NCI-H69 (cell line): ENCODE data around the gene GNAS-AS1.
"Not testable (repeated sequence)": the region's sequence is repeated elsewhere in the genome, so short reads cannot be mapped to it uniquely, and the experiment has no call there.

Experiments used
- DNase-seq: peaks from one replicate; lab custom pipeline; 2025; lab: John Stamatoyannopoulos, UW

The GNAS-AS1 gene

DNA sequence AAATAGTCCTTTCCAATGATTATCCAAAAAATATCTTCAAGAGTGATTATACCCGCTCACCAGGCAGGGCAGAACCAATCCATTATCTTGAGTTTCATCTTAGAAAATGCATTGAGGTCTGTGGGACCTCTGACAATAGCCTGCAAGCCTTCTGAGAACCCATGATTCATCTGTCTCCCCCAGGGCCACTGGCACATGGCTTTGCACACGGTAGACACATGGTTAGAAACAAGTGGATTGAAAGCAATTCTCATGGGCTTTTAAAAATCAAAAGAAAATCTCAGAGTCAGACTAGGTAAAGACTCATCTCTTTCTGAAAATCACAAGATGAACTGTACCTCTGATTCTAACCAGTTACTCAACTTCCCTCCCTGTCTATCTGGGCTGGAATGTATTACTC is 15.5 kb downstream of the GNAS-AS1 start:
- DNase-seq: no peak

DNA sequence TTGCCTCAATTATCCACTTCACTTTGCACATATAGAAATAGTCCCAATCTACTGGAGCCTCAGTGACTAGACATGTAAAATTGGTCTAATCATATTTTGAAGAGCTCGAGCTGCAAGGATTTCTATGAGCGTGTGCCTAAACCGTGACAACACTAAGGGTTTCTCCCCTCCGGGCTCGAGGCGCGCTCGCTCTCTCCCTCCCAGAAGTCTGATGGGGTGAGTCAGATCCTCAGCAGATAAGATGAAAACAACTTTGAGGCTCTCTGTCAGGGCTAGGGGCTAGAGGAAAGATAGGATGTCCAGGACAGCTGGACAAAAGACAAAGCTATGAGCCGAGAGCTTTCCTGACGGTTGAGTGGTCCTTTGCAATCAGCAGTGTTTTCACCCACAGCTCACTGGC is 16.8 kb downstream of the GNAS-AS1 start:
- DNase-seq: no peak

DNA sequence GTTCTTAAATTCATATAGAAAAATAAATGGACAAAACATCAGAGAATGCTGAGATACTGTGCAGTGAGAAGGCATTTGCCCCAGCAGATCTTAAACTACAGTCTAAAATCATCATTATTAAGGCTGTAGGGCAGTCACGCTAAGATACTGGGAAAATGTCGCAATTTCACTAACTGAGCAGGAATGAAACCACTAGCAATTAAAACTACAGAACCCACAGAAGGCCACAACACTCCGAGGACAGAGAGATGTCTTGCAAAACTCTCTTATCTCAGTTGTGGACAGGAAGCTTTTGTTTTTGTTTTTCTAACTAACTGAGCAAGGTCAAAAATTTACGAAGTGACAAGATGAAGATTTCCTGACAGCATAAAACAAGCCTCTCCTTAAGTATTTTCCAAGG is 18.2 kb downstream of the GNAS-AS1 start:
- no peak for DNase-seq

DNA sequence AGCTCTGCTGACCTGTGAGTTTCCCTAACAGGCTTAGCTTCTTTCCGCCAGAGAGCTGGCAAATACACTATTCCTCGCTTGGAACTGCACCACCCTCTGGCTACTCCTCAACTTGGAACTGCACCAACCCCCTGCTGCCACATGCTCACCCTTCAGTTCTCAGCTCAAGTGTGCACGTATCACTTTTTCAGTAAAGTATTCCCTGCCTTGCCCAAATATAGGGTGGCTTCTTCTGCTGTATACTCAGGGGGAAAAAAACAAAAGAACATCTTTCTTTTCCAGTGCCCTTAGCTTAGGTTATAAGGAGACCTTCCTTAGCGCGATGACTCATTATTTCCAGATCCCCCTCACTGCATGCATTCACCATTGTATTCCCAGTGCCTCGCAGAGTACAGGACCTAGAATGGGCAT is 21.2 kb downstream of the GNAS-AS1 start:
- DNase-seq: no peak

DNA sequence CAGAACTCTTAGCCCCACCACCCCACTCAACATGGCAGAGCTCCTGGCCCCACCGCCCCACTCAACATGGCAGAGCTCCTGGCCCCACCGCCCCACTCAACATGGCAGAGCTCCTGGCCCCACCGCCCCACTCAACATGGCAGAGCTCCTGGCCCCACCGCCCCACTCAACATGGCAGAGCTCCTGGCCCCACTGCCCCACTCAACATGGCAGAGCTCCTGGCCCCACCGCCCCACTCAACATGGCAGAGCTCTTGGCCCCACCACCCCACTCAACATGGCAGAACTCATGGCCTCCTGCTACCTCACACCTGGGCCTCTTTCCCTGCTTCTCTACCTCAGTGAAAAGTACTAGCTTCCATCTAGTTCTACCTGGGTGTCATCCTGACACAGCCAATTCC is 21.9 kb downstream of the GNAS-AS1 start:
- DNase-seq: not testable (repeated sequence)

DNA sequence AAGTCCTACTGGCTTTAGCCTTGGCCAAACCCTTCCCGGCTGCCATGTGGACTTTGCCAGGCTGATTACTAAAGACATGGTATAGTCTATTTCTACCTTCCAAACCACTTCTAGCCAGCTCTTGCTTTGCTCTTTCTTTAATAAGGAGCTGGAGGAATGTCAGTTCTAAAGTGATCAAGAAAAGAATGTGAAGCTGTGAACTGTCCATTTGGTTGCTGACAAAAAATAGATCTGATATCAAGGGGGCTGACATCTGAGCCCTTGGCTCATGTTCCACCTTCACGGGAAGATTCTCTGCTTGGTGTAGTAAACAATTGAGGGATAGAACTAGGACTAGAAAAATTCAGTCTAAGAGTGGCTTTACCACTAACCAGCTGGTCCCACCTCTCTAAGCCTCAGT is 22.6 kb downstream of the GNAS-AS1 start:
- no peak for DNase-seq

DNA sequence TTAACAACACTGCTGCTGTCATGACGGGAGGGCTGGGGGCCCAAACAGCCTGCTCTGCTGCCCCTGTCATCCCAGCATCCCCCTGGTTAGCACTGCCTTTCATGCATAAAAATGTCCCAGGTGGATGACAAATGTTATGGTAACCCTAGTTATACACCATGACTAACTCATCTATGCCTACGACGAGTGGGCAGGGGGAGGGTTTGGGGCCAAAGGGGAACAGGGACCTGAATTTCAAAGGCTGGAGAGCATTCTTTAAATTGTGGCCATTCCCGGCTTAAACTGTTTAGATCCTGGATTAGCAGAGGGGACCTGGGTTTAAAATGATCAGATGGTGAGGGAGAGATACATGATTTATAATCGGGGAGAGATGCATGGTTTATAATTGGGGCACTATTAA is 24.4 kb downstream of the GNAS-AS1 start:
- DNase-seq: no peak

DNA sequence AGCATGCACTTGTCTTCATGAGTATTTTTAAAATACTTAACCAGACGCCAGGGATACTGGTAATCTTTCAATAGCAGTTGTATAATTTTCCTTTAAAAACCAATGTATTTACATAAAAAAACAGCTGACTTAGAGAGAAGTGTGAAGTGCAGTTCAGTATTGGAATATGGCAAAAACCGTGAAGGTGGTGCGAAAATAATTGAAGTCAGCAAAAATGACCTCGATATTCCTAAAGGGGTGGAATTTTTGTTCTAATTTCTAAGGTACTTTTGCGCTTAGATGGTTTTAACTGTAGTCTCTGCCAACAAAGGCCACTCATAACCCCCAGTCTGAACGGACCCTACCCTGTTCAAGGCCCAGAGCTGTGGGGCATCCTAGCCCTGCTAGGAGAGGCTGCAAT is 25.3 kb downstream of the GNAS-AS1 start:
- DNase-seq: no peak

DNA sequence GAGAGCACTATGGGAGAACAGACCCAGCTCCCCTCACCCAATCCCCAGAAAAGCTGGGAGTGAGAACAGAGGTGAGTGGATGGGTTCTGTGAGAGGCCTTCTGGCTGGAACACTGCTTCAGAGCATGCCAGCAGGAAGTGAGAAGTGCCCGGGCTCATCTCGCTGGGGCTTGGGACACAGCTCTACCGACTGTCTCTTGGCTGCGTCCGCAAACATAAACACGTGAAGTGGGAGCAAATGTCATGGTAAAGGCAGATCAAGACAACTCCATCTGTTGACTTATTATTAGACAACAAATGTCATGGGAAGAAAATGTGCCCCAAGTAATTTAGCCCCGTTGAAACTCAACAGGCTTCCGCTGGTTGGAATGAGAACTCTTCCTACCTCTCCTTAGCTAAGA is 25.9 kb downstream of the GNAS-AS1 start:
- no peak for DNase-seq

DNA sequence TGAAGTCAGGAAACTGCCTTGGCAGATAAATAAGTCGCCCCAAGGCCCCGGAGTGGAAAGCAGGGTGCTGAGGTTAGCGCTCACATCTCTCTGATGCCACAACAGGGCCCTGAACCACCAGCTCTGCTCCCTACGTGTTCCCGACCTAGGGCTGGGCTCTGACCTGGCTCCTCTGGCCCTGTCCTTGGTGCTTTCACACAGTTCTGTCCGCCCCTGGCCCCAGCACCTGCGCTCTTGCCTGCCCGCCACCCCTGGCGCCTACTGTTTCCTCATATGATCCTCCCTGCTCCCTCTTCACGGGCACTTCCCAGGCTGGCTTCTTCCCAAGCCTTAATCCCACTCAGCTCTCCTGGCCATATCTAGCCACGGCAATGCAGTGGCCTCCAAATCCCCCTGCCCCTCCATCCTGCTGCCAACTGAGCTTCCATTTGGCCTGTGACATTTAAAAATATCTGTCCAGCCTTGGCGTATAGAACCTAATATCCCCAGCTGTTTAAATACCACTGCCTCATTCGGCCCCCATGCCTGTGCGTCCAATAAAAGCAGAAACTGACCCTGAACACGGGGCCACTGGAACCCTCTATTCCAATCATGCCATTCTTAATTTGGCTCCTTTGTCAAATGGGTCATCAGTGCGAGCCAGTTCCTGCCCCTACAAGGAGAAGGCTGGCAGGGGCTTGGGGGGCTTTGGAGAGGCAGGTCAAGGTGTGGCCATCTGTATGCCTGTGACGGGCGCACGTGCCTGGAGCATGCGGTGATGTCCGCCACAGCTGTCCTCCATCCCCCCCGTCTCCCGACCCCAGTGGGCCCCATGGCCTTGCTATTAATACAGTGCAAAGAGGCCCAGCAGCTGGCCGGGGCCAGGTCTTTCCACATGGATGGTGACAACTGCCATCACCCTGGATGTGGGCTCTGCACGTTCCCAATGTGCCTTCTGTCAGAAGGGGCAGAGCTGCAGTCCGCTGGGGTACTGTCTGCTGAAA is 27.7 kb downstream of the GNAS-AS1 start:
- no peak for DNase-seq

DNA sequence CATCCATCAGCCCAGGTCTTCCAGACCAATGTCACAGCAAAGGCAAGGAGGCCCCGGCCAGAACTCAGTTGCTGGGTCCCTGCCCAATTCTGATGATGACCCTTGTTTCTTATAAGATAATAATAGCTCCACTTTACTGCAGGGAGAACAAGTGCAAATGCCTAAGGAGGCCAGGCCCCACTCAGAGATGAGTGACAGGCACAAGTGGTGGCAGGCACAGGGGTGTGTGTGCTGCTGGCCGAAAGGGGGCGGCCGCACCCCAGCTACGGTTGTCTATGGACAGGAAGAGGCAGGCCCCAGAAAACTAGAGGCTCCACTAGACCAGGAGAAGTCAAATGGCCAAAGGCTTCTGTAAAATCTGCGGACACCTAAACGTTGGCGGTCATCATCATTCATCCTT is 28.6 kb downstream of the GNAS-AS1 start:
- no peak for DNase-seq

DNA sequence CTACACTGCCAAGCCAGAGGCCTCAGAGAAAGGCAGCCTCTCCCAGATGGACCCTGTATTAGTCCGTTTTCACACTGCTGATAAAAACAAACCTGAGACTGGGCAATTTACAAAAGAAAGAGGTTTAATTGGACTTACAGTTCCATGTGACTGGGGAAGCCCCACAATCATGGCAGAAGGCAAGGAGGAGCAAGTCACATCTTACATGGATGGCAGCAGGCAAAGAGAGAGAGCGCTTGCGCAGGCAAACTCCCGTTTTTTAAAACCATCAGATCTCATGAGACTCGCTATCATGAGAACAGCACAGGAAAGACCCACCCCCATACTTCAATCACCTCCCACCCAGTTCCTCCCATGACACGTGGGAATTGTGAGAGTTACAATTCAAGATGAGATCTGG is 30.2 kb downstream of the GNAS-AS1 start:
- DNase-seq: not testable (repeated sequence)

DNA sequence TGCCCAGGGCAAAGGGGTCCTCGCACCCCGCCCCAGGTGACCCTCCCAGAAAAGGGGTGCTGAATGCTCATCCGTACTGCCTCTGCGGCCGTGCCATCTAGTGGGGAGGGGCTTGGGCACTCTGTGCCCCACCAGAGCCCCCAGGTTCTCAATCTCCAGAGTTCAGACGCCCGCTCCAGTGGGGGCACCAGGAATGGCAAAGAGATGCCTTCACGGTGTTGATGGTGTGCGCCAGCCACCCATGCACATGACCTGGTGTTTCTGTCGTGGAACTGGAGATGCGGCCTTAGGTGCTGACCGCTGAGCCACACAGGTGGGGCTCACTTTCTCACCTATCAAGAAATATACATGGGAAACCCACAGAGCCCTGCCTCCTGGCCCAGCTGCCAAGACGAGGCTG is 30.8 kb downstream of the GNAS-AS1 start:
- DNase-seq: no peak

DNA sequence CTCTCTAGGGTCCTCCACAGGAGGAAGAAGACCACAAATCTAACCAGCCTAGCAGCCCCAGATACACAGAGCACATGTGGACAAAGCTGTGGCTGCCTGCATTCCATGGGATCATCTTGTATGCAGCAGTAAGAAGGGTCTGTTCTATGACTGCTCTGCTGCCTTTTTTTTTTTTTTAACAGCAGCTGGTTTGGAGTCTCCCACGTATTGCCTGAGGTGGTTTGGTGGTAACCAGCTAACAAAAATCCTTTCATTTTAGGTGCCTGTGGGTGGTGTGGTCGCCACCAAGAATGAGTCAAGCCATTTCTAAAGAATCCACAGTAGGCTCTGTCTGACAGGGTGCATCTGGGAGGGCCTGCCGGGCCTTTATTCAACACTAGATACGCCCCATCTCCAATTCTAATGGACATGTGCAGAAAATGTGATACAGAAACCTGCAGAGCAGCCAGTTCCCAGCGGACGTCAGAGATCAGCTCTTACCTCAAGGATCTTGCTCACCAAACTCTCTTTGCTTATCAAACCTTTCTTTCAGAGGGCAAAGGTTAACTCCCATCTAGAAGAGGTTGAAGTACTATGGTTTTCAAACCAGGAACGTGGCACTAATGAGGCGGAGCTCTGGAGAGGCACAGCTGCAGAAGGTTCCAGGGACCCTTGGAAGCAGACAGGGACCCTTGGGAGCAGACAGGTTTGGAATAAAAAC is 32.0 kb downstream of the GNAS-AS1 start:
- no peak for DNase-seq

DNA sequence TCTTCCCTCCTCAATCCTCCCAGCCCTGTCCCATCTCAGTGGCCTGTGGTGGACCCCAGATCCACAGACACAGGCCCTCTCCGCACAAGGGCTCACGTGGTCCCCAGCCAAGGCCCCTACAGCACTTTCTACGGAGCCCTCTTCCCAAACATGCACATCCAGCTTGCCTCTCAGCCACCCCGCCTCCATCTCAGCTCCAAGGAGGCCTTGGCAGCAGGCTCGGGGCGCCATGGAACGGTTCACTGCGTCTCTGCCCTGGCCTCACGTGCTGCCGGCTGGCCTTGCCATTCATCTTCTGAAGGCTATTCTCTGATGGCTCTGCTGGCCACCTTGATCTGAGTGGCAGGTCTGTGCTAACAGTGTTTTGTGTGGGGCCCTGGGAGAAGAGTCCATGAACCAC is 33.0 kb downstream of the GNAS-AS1 start:
- DNase-seq: no peak

DNA sequence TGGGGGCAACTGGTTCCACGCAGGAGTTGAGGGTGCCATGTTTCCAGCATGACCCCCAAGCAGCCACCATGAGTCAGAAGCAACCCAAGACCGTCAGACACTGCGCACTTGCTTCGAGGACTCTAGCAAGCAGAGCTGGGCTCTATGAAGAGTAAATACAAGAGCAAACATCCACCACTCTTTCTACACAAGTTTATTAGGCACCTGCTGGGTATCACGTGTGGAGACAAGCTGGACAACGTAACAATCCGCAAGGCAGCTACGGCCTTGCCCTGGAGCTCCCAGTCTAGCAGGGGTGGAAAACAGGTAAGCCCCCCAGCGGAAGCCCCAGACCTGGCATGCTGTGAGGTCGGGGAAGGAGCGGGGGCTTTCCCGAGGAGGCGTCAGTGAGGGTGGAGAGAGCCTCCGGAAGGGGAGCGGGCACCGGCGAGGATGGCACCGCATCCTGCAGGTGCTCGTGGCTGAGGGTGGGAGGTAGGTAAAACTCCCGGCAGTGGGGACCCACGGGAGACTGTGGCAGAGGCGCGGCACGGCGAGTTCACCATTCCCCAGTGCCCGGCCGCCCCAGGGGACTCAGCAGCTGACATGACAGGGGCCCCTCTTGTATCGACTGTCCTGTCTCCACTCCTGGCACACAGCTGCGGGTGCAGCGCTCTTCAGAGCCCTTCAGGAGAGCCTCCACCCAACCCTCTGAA is 33.6 kb downstream of the GNAS-AS1 start:
- no peak for DNase-seq

DNA sequence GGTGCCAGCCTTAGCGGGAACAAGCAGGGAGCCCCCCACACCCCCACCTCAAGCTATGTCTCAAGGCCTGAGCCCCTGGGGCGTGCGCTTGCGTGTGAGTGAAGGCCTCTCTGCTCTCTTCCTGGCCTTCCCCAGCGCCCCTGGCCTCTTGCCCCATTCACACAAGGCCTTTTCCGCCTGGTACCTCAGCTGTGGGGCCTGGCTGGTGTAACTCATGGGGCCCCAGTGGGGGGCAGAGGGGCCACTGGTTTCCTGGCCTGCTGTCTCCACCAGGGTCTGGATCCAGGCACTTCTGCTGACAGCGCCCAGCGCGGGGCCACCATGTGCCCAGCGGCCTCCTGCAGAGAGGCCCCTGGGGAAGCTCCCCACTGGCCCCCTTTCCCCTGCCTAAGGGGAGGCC is 34.7 kb downstream of the GNAS-AS1 start:
- no peak for DNase-seq

DNA sequence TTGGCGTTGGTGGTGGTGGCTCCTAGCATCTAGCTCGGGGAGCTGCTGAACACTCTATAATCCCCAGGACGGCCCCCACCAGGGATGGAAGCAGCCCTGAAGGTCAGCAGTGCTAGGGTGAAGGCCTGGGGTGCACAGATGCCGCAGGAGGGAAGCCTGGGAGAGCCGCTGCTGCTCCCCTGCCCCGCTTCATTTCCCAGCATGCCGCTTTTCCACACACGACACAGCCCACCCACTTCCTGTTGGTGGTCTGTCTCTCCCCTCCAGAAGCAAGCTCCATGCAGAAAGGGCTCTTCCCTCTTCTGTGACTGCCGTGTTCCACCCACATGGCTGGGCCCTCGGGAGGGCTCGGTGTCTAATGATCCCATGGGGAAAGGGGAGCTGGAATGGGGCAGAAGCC is 35.3 kb downstream of the GNAS-AS1 start:
- no peak for DNase-seq

DNA sequence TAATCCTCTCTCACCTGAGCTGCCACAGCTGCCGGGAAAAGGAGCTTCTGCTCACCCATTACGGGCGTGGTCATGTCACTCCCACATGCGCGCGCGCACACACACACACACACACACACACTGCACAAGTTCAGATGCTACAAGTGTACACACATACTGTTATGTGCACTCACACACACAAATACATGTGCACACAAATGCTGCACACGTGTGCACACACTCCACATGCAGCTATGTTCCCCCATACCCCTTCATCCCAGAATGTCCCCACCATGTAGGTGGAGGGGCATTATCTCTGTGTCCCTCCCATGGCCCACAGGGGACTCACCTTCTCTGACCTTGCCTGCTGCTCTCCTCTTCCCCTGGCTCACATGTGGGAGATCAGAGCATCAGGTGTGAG is 37.3 kb downstream of the GNAS-AS1 start:
- DNase-seq: peak; percentile 21

DNA sequence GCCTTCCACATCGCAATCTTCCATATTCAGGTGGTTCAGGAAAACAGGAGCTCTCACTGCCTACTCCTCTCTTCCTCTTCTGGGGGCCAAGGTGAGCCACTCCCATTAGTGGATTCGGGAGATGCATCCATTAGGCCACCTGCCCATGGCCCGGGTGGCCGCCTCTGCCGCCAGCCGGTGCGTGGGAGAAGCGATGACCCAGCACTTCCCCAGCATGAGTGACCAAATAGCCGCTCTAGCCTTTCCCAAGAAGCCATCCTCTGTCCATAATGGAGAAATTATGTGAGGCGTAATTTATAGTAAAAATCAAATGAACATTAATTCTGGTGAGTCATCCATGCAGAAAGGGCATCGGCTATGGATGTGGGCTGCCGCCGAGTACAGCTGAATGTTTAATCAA is 39.4 kb downstream of the GNAS-AS1 start:
- no peak for DNase-seq

DNA sequence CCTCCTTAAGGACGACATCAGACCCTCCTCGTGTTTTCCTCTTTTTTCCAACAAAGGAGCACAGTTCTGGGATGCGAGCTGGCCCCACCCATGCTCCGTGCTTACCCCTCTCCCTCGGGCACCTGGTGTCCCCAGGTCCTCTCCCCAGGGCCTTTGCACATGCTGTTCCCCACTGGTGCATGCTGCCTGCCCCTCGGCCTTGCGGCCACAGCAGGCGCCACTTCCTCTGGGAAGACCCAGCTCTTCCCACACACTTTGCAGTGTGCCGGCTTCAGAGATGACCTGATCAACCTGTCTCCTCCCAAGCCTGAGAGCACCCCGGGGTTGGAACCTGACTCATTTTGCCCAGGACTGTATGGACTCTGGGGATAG is 39.8 kb downstream of the GNAS-AS1 start:
- no peak for DNase-seq

DNA sequence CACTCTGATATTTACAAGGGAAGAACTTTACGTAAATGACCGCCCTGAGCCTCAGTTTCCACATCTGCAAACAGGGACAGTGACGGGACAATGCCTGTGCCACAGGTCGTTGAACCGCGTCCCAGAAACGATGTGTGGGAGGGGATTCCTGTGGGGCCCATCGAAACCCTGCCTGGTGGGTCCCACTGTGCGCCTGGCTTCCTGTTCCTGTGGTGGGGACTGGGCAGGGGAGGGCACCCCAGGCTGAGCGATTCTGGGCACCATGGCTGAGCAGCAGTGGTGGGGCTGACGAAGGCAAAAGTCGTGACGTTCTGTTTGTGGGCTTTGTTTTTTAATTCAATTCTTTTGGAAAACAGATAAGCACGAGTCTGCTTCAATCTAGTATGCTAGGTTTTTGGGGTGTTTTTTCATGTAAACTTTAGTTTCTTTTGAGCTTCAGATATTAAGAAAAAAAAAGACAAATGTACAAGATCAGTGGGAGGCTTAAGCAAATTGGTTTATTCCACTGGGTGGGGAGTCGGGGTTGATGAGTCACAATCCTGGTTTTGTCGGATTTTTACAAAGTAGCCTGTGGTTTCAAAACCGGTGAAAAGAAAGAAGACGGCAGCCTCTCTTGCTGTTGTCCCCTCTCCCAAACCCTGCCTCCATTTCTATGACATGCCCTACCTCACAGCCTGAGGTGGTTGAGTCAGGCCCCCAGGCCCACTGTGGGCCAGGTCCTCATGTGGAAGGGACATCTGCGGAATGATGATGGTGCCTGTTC is 40.4 kb downstream of the GNAS-AS1 start:
- DNase-seq: no peak
